Astrocyte of the spinal cord (primary cell): Measurements from ENCODE around the gene BABAM2.

ENCODE experiments used
- DNase-seq: peaks from one replicate; pipeline ENCODE4 v3.0.0; 2011; ENCODE audit warnings: low read depth, low spot score
- H3K4me3 ChIP-seq: 2 replicates; pipeline ENCODE4 v1.5.1; 2011; ENCODE audit warnings: low read depth, mild to moderate bottlenecking, low read length, moderate library complexity
- in situ Hi-C: cut with HindIII; loops from 2 replicates; pipeline ENCODE4 v1.10.0; 2017; ENCODE audit warnings: low sequenced_read_pairs
- TF ChIP-seq, protein P1 (sequence below): IDR thresholded peaks from 2 replicates; pipeline ENCODE4 v1.5.1; 2012; ENCODE audit warnings: low read depth, mild to moderate bottlenecking, low read length, inconsistent platforms

BABAM2 gene

DNA sequence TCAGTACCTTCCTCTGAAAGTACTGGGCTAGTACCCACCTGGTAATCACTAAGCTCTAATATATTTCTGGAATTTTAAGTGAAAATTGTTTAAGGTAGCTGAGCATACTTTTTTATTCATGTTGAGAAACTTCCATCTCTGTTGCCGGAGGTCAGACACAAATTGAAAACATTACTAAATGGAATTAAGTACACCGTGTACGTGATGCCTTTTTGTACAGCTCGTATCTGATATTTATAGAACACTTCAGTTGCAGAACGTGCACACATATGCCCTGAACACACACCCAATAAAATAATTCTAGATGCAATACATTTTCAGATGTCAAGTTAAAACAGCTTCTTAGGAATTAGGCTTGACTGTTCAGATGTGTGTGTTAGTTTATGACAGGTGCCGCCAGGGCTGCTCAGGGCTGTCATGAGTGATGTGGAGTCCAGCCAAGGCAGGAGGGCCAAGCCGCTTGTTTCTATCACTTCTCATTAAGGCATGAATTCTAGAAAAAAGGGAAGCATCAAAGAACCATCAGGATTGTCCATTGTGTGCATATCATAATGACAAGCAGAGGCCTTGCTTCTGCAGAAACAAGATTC, 421.2 kb downstream of the BABAM2 start:
- H3K4me3 ChIP-seq, result no peak overlapping the region
- in situ Hi-C loops, result no loop called here
- no peak for DNase-seq
- TF ChIP-seq, protein P1, sequence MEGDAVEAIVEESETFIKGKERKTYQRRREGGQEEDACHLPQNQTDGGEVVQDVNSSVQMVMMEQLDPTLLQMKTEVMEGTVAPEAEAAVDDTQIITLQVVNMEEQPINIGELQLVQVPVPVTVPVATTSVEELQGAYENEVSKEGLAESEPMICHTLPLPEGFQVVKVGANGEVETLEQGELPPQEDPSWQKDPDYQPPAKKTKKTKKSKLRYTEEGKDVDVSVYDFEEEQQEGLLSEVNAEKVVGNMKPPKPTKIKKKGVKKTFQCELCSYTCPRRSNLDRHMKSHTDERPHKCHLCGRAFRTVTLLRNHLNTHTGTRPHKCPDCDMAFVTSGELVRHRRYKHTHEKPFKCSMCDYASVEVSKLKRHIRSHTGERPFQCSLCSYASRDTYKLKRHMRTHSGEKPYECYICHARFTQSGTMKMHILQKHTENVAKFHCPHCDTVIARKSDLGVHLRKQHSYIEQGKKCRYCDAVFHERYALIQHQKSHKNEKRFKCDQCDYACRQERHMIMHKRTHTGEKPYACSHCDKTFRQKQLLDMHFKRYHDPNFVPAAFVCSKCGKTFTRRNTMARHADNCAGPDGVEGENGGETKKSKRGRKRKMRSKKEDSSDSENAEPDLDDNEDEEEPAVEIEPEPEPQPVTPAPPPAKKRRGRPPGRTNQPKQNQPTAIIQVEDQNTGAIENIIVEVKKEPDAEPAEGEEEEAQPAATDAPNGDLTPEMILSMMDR, result no peak

DNA sequence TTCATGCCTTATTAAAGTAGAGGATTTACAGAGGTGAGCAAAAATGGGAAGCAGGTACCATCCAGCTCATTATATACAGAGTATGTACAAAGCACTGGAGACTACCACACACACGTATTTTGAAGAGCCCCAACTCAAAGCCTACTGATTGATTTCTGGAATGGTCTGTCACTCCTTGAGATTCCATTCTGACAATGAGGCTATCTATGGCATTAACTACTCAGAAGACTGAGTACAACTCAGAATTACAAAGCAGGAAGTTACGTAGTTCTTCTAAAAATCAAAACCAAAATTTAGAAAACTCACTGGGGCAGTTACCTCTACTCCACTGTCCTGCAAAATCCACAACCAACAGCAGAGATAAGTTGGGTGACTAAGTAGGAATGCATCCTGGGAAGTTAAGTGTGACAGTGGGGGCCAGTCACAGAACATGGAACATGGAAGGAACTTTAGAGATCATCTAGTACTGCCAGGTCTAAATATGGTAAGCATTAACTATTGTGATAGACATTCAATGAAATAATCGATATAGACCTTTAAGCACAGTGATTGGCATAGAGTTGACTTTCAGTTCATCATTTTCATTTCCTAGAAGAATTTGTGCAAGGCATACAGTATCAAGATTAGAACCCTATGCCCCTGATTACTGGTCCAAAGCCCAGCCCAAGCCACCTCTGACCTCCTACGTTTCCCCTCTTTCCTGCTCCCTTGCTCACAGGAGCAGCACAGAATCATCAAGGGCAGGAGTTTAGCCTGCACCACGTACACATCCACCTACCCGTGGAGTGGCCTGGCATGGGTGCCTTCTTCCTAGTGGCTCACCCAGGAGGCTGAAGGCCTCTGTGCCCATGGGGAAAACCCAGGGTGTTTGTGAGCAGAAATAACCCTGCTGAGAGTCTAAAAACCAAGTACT, 422.0 kb downstream of the BABAM2 start:
- TF ChIP-seq, protein P1, result no peak
- H3K4me3 ChIP-seq, result no peak overlapping the region
- DNase-seq, result no peak
- in situ Hi-C loops, result no loop called here

DNA sequence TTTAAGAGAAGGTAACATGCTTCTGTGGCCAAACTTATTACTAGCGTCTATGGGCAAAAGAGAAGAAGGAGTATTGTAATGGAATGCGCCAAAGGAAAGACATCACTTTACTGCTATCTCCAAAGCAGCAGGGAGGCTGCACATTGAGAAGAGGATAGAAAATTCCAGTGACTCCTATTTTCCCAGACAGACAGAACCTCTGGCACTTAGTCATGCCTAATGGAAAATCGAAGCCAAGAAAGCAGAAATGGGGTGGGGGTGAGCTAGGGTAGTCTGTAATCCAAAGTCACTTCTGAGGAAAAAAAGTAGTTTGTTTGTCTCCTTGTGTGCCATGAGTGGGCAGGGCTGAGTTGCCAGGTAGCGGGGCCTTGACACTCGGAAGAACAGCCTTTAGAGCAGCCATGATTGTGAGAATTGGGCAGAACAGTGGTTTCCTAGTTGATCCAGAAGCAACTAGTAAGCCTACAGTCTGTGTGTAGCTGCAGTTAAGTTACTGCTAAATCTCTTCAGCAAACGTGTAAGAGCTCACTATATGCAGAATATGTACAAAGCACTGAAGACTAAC, 422.8 kb downstream of the BABAM2 start:
- in situ Hi-C loops, result no loop called here
- peak; percentile 32 for DNase-seq
- TF ChIP-seq, protein P1, result no peak
- no peak overlapping the region for H3K4me3 ChIP-seq

DNA sequence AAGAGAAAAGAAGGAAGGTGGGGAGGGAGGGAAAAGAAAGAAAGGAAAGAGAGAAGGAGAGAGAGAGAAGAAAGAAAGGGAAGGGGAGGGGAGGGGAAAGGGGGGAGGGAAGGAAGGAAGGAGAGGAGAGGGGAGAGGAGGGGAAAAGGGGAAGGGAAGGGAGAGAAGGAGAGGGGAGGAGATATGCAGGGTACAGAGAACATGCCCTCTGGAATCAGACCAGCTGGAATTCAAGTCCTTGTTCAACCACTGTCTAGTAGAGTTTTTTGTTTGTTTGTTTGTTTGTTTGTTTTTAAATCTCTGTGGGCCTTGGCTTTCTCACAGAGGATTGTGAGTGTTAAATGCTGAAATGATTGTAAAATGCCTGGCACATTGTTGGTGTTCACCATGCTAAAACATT, 424.4 kb downstream of the BABAM2 start:
- no peak for DNase-seq
- H3K4me3 ChIP-seq, result no peak overlapping the region
- in situ Hi-C loops, result no loop called here
- TF ChIP-seq, protein P1, result no peak

DNA sequence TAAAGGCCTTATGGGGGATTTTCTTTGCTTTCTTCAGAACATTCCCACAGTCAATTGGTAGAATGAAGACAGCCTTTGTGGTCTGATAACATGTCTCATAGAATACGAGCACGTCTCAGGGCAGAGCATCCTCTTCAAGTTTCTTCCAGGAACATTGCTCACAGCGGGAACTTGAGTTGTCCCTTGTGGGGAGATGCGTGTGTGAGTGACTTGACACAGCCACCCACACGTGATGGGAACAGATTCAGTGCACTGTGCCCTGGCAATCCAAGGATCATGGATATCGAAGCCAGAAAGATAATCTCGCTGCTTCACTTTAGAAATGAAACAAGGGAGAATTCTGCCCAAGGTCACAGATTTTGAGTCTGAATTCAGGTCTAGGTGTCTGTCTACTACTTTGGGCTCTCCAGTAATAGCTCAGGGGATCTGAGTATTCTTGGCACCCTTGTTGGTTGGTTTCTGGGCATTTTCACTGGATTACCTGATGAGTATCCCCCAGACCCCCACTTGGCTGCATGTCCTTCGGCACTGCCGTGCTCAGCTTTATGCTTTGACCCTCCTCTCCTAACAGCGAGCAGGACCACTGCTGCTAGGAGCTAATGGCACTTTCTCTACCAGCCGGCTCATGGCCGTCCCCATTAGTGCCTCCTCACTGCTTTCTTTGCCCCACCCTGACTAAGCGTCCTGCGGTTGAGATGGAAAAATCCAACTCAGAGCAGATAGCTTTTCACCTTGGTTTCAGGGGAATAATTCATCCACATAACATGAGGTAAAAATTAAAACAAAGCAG, 426.2 kb downstream of the BABAM2 start:
- H3K4me3 ChIP-seq, result no peak overlapping the region
- TF ChIP-seq, protein P1, result no peak
- in situ Hi-C loops, result no loop called here
- no peak for DNase-seq

DNA sequence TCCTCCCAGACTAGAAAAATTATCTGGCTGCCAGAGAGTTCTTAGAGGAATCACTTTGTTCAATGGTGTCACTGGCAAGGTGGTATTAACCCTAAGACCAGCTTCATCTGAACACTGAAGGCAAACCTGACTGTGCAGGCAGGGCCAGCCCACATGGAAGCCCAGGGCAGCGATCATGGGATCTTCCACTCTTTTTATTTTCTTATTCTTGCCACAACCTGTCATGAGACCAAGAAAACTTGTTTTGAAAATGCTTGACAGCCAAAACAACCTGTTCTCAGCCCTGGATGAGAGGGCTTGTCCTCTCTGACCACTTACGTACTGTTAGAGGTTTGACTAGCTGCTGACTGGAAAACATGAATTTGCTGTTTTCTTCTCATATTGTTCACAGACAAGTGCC, 426.9 kb downstream of the BABAM2 start:
- DNase-seq, result no peak
- in situ Hi-C loops, result no loop called here
- no peak overlapping the region for H3K4me3 ChIP-seq
- TF ChIP-seq, protein P1, result no peak
